HG02981 (cell line): ENCODE measurements around the gene SENP8.

Experiments used
- ATAC-seq: cut with Tn5 transposase; IDR thresholded peaks from one replicate; pipeline ENCODE4 v1.9.1; 2021; ENCODE audit warnings: mild to moderate bottlenecking, moderate library complexity; ENCODE audit not compliant: unreplicated experiment

Gene SENP8

GRCh38 chr15:72173864-72174550 lies 55.8 kb downstream of the SENP8 start:
- no peak for ATAC-seq

- no peak for ATAC-seq
Observed at GRCh38 chr15:72174551-72175165, 56.5 kb downstream of the SENP8 start.

- no peak for ATAC-seq
Observed at GRCh38 chr15:72175186-72176044, 57.2 kb downstream of the SENP8 start.

- ATAC-seq, result no peak
Observed at GRCh38 chr15:72176159-72176558, 58.0 kb downstream of the SENP8 start.

- ATAC-seq, result no peak
Observed at GRCh38 chr15:72176743-72177142, 58.5 kb downstream of the SENP8 start.

- ATAC-seq, result no peak
Observed at GRCh38 chr15:72178976-72179585, 60.9 kb downstream of the SENP8 start.

GRCh38 chr15:72179950-72180581 lies 61.9 kb downstream of the SENP8 start:
- no peak for ATAC-seq

GRCh38 chr15:72180761-72181324 lies 62.6 kb downstream of the SENP8 start:
- no peak for ATAC-seq

GRCh38 chr15:72182244-72182643 lies 64.0 kb downstream of the SENP8 start:
- no peak for ATAC-seq

GRCh38 chr15:72182673-72183072 lies 64.5 kb downstream of the SENP8 start:
- ATAC-seq, result no peak

- no peak for ATAC-seq
Observed at GRCh38 chr15:72183781-72184164, 65.6 kb downstream of the SENP8 start.

GRCh38 chr15:72184165-72184811 lies 66.1 kb downstream of the SENP8 start:
- ATAC-seq, result no peak

GRCh38 chr15:72189250-72189902 lies 71.2 kb downstream of the SENP8 start:
- ATAC-seq, result no peak

GRCh38 chr15:72192416-72192815 lies 74.2 kb downstream of the SENP8 start:
- no peak for ATAC-seq
